Pons (tissue), 1 donor: Measurements from ENCODE around the gene CDADC1.
"Not testable (repeated sequence)": the region's sequence is repeated elsewhere in the genome, so short reads cannot be mapped to it uniquely, and the experiment has no call there.

Experiments used
- DNase-seq: peaks from one replicate; pipeline ENCODE4 v3.0.0-alpha.2; 2016; ENCODE audit warnings: low spot score

The CDADC1 gene

GRCh38 chr13:49238621-49239020, 9.1 kb upstream of the CDADC1 start:
- no peak for DNase-seq

GRCh38 chr13:49240017-49240416, 7.7 kb upstream of the CDADC1 start:
- DNase-seq: no peak

GRCh38 chr13:49241296-49241695, 6.4 kb upstream of the CDADC1 start:
- DNase-seq: no peak

GRCh38 chr13:49245101-49245500, 2.6 kb upstream of the CDADC1 start:
- DNase-seq: no peak

- no peak for DNase-seq
These were observed 679 bp upstream of the CDADC1 start for GRCh38 chr13:49246850-49247642.

- DNase-seq: peak; percentile 33
These were observed 887 bp downstream of the CDADC1 start for GRCh38 chr13:49248622-49249002.

GRCh38 chr13:49251326-49251725, 3.6 kb downstream of the CDADC1 start:
- no peak for DNase-seq

GRCh38 chr13:49253310-49253709, 5.6 kb downstream of the CDADC1 start:
- DNase-seq: no peak

- DNase-seq: no peak
These were observed 6.3 kb downstream of the CDADC1 start for GRCh38 chr13:49254007-49254406.

- no peak for DNase-seq
These were observed 9.1 kb downstream of the CDADC1 start for GRCh38 chr13:49256841-49257240.

GRCh38 chr13:49258089-49258796, 10.5 kb downstream of the CDADC1 start:
- DNase-seq: no peak

- no peak for DNase-seq
These were observed 11.9 kb downstream of the CDADC1 start for GRCh38 chr13:49259586-49259985.

GRCh38 chr13:49262634-49263033, 14.9 kb downstream of the CDADC1 start:
- DNase-seq: no peak

GRCh38 chr13:49265822-49266221, 18.1 kb downstream of the CDADC1 start:
- DNase-seq: no peak

GRCh38 chr13:49271264-49271663, 23.5 kb downstream of the CDADC1 start:
- DNase-seq: no peak

- DNase-seq: peak; percentile 32
These were observed 24.6 kb downstream of the CDADC1 start for GRCh38 chr13:49272296-49272695.

GRCh38 chr13:49278211-49278610, 30.5 kb downstream of the CDADC1 start:
- DNase-seq: no peak

GRCh38 chr13:49279112-49279511, 31.4 kb downstream of the CDADC1 start:
- no peak for DNase-seq

- no peak for DNase-seq
These were observed 32.2 kb downstream of the CDADC1 start for GRCh38 chr13:49279885-49280284.

GRCh38 chr13:49287995-49288394, 40.3 kb downstream of the CDADC1 start:
- no peak for DNase-seq

- no peak for DNase-seq
These were observed 40.7 kb downstream of the CDADC1 start for GRCh38 chr13:49288458-49288857.

GRCh38 chr13:49292742-49293486, 45.2 kb downstream of the CDADC1 start:
- DNase-seq: peak; percentile 54

- not testable (repeated sequence) for DNase-seq
These were observed 47.0 kb downstream of the CDADC1 start for GRCh38 chr13:49294723-49295122.
